Spinal cord (tissue), 10 donors: ENCODE results near the gene PSMD1. TPM values are rescaled to one million over a fixed set of nuclear protein-coding genes. Genes with fewer than 3 reads are reported as not detected.
"Not testable (repeated sequence)": the region's sequence is repeated elsewhere in the genome, so short reads cannot be mapped to it uniquely, and the experiment has no call there.

Experiments used
- DNase-seq, 6 donors: peaks; one replicate each; pipeline versions ENCODE4 v3.0.0 to v3.0.0-alpha.2; 2013 to 2015; ENCODE audit warnings: low spot score in 6 of 6, low read depth in 4 of 6
- H3K27ac ChIP-seq: one replicate; pipeline ENCODE4 v1.5.1; 2013; ENCODE audit warnings: low read depth, low read length, control low read depth
- H3K27me3 ChIP-seq: one replicate; pipeline ENCODE4 v1.6.1; 2013; ENCODE audit warnings: low read length; ENCODE audit not compliant: control insufficient read depth, insufficient read depth
- H3K36me3 ChIP-seq: one replicate; pipeline ENCODE4 v1.6.1; 2013; ENCODE audit warnings: low read length; ENCODE audit not compliant: control insufficient read depth, insufficient read depth
- H3K4me1 ChIP-seq: one replicate; pipeline ENCODE4 v1.6.1; 2013; ENCODE audit warnings: low read length; ENCODE audit not compliant: control insufficient read depth, insufficient read depth
- H3K4me3 ChIP-seq: one replicate; pipeline ENCODE4 v1.5.1; 2013; ENCODE audit warnings: low read depth, low read length, control low read depth
- H3K9me3 ChIP-seq: one replicate; pipeline ENCODE4 v1.6.1; 2013; ENCODE audit warnings: low read length; ENCODE audit not compliant: control insufficient read depth, insufficient read depth
- WGBS: methylation state at CpG from one replicate; pipeline ENCODE4 v1.1.5; 2013; ENCODE audit warnings: missing lambda C conversion rate; ENCODE audit not compliant: insufficient coverage; 5-methylcytosine and 5-hydroxymethylcytosine counted together
- polyA plus RNA-seq, 2 donors: library from polyadenylated mRNA; unstranded; fragments of 120-200 nt; gene quantifications; one replicate each; pipeline ENCODE4 v1.2.1, GENCODE V29; 2013; ENCODE audit not compliant: insufficient read length in 2 of 2
- total RNA-seq, 2 donors: library from RNA; depleted of rRNA in 1 of 2; stranded (reverse); fragments of 120-200 nt in 1 of 2; fragments of >200 nt in 1 of 2; gene quantifications; one replicate each; pipeline versions ENCODE4 v1.2.3 to v1.2.4, GENCODE V29; 2013 to 2014
- donor health status: healthy.

PSMD1 gene
- total and polyA plus RNA-seq, 4 donors, result 101 to 117 (median 104) TPM

DNA sequence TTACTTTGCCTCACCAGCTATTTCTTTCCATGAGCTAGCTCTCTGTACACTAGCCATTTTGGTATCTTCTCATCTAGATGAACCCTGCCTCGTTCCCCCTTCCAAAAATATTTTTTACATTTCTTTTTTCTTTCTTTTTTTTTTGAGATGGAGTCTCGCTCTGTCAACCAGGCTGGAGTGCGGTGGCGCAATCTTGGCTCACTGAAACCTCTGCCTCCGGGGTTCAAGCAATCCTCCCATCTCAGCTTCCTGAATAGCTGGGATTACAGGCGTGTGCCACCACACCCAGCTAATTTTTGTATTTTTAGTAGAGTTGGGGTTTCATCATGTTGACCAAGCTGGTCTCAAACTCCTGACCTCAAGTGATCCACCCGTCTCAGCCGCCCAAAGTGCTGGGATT is 10.9 kb downstream of the PSMD1 start:
- H3K4me1 ChIP-seq, H3K27me3 ChIP-seq, H3K9me3 ChIP-seq, DNase-seq, H3K27ac ChIP-seq, H3K4me3 ChIP-seq: not testable (repeated sequence)
- WGBS, result 92% methylated on average over 2 of the region's 8 CpGs
- peaks cover 24% of the 10 kb centered on the region for H3K36me3 ChIP-seq

GRCh38 chr2:231068525-231069222 is 12.0 kb downstream of the PSMD1 start:
- Histone ChIP-seq H3K27ac (no peak overlapping the region), H3K9me3 (no peaks in the 10 kb centered on the region), H3K4me3 (no peak overlapping the region), H3K4me1 (no peaks in the 10 kb centered on the region), H3K36me3 (peaks cover 24% of the 10 kb centered on the region), H3K27me3 (no peaks in the 10 kb centered on the region)
- DNase-seq, result no peak
- 100% methylated on average over 2 of the region's 5 CpGs for WGBS

GRCh38 chr2:231069379-231070054 is 12.8 kb downstream of the PSMD1 start:
- Histone ChIP-seq H3K27ac (no peak overlapping the region), H3K4me3 (no peak overlapping the region), H3K27me3 (no peaks in the 10 kb centered on the region), H3K9me3 (no peaks in the 10 kb centered on the region), H3K4me1 (no peaks in the 10 kb centered on the region), H3K36me3 (peaks cover 23% of the 10 kb centered on the region)
- DNase-seq, result no peak
- no CpG with 5 or more reads among the region's 1 CpG for WGBS

DNA sequence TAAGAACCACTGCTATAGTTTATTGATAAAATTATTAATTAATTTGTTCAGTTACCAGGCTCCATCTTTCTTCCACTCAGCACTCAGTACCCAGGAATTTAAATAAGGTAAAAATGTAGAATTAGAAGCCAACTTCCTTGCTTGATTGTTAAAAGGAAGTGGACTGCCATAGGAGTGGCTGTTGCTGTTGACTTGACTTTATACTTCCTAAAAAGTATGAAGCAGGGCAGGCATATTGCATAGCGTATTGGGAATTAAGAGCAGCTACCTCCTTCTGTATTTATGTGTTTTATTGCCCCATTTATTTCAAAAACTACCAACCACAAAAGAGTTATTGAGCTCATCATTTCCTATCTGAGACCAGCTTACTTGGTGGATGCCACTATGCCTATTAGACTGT is 27.9 kb downstream of the PSMD1 start:
- H3K27ac ChIP-seq, result no peak overlapping the region
- no peaks in the 10 kb centered on the region for H3K4me1 ChIP-seq
- DNase-seq, result no peak
- no CpG with 5 or more reads among the region's 1 CpG for whole genome bisulfite sequencing
- H3K4me3 ChIP-seq, result no peak overlapping the region
- no peaks in the 10 kb centered on the region for H3K27me3 ChIP-seq
- H3K36me3 ChIP-seq, result peaks cover 41% of the 10 kb centered on the region
- no peaks in the 10 kb centered on the region for H3K9me3 ChIP-seq

- Histone ChIP-seq H3K27ac (no peak overlapping the region), H3K4me3 (no peak overlapping the region), H3K27me3 (no peaks in the 10 kb centered on the region), H3K36me3 (peaks cover 35% of the 10 kb centered on the region), H3K9me3 (no peaks in the 10 kb centered on the region), H3K4me1 (no peaks in the 10 kb centered on the region)
- WGBS, result 100% methylated on average over 2 of the region's 4 CpGs
- no peak for DNase-seq
These were observed 32.1 kb downstream of the PSMD1 start for GRCh38 chr2:231088754-231089153.

- Histone ChIP-seq H3K27me3 (no peaks in the 10 kb centered on the region), H3K4me3 (no peak overlapping the region), H3K4me1 (no peaks in the 10 kb centered on the region), H3K9me3 (peaks cover 1% of the 10 kb centered on the region), H3K36me3 (peaks cover 19% of the 10 kb centered on the region), H3K27ac (no peak overlapping the region)
- no peak for DNase-seq
- 98% methylated on average over 4 of the region's 5 CpGs for WGBS
These were observed 37.3 kb downstream of the PSMD1 start for GRCh38 chr2:231093933-231094332.

DNA sequence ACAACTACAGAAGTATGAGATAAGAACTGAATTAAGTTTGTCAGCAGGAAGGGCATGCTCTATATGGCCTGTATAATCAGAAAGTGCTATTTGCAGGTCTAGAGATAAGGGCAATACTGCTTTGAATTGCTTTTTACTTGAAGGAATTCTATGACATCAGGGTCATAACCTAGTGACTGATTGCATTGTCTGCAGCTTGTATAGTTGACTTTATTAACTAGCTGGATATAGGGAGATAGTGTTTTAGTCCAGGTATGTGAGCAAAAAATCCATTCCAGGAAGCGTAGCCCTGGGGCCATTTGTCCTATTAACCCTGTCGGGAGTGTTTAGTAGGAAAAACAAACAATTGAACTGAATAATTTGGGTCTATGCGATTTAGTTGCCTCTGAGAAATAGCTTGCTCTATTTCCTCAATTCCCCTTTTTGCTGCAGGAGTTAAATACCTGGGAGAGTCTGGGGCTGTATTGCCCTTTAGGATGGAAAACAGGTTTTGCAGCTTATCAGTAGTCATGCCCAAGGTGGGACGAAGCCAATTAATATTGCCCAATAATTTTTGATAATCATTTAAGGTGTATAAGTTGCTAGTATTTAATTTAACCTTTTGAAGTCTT is 38.2 kb downstream of the PSMD1 start:
- Histone ChIP-seq H3K9me3 (peaks cover 8% of the 10 kb centered on the region), H3K36me3 (peaks cover 19% of the 10 kb centered on the region), H3K27me3 (no peaks in the 10 kb centered on the region), H3K27ac (no peak overlapping the region), H3K4me1 (no peaks in the 10 kb centered on the region), H3K4me3 (no peak overlapping the region)
- 80% methylated on average over 1 of the region's 4 CpGs for WGBS
- no peak for DNase-seq

- H3K4me3 ChIP-seq, result no peak overlapping the region
- peak in 1 of 6 donors; percentile 5 for DNase-seq
- H3K36me3 ChIP-seq, result peaks cover 14% of the 10 kb centered on the region
- no peaks in the 10 kb centered on the region for H3K27me3 ChIP-seq
- WGBS, result 100% methylated on average over 2 of the region's 8 CpGs
- H3K27ac ChIP-seq, result no peak overlapping the region
- peaks cover 8% of the 10 kb centered on the region for H3K9me3 ChIP-seq
- H3K4me1 ChIP-seq, result no peaks in the 10 kb centered on the region
These were observed 43.3 kb downstream of the PSMD1 start for GRCh38 chr2:231099918-231100317.

- H3K9me3 ChIP-seq, H3K27me3 ChIP-seq, H3K4me3 ChIP-seq, H3K4me1 ChIP-seq, H3K27ac ChIP-seq, DNase-seq: not testable (repeated sequence)
- 100% methylated on average over 2 of the region's 2 CpGs for WGBS
- peaks cover 14% of the 10 kb centered on the region for H3K36me3 ChIP-seq
These were observed 43.7 kb downstream of the PSMD1 start for GRCh38 chr2:231100321-231100720.

DNA sequence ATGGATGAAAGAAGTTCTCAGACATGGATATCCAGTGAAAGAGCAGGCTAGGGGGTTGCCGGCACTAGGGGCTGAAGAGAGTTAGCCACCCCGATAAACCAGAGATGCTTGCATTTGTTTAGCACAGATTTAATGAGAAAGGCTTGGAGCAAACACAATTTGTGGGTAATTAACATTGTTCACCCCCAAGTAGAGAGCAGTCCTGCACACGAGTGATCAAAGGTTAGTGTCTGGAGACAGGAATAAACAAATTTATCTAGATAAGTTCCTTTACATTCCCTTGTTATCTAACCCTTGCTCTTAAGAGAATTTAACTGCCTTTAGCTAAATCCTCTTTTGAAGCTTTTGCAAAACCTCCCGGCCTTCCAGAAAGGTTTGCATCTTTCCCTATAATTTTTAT is 44.3 kb downstream of the PSMD1 start:
- no peaks in the 10 kb centered on the region for H3K4me1 ChIP-seq
- H3K27ac ChIP-seq, result no peak overlapping the region
- H3K9me3 ChIP-seq, result peaks cover 8% of the 10 kb centered on the region
- H3K4me3 ChIP-seq, result no peak overlapping the region
- peaks cover 11% of the 10 kb centered on the region for H3K36me3 ChIP-seq
- WGBS, result 95% methylated on average over 2 of the region's 4 CpGs
- no peak for DNase-seq
- H3K27me3 ChIP-seq, result no peaks in the 10 kb centered on the region
